A673 (cell line): Measurements from ENCODE around the gene FLT1.

Experiments used
- CTCF ChIP-seq: fragments of 300-800, 200-600 bp; sonication (generic); conservative IDR thresholded peaks from 2 replicates; pipeline ENCODE4 v1.5.1; 2017; ENCODE audit warnings: low read depth, mild to moderate bottlenecking, antibody characterized with exemption, low read length, moderate library complexity, mixed read lengths
- EZH2 ChIP-seq: fragments of 200-600 bp; sonication (generic); IDR thresholded peaks from 2 replicates; pipeline ENCODE4 v1.6.1; 2017; ENCODE audit warnings: borderline replicate concordance, low read depth, mild to moderate bottlenecking, mixed read lengths, antibody characterized with exemption, low read length; ENCODE audit not compliant: poor library complexity, severe bottlenecking

GRCh38 chr13:28321756-28322155 lies 173.2 kb downstream of the FLT1 start:
- TF ChIP-seq CTCF, result no peak
- TF ChIP-seq EZH2, result no peak
